Fibroblast of mammary gland (primary cell): Measurements from ENCODE around the gene DGKB.

Source experiments
- DNase-seq: peaks from one replicate; pipeline ENCODE4 v3.0.0-alpha.2; 2010; ENCODE audit warnings: low read depth
- H3K4me3 ChIP-seq: 2 replicates; pipeline ENCODE4 v1.5.1; 2011; ENCODE audit warnings: low read depth, mild to moderate bottlenecking, low read length, moderate library complexity; ENCODE audit not compliant: control insufficient read depth
- CTCF ChIP-seq: conservative IDR thresholded peaks from 2 replicates; pipeline ENCODE4 v1.5.1; 2011; ENCODE audit warnings: low read depth, low read length, inconsistent platforms; ENCODE audit not compliant: control insufficient read depth, insufficient read depth

Gene DGKB

DNA sequence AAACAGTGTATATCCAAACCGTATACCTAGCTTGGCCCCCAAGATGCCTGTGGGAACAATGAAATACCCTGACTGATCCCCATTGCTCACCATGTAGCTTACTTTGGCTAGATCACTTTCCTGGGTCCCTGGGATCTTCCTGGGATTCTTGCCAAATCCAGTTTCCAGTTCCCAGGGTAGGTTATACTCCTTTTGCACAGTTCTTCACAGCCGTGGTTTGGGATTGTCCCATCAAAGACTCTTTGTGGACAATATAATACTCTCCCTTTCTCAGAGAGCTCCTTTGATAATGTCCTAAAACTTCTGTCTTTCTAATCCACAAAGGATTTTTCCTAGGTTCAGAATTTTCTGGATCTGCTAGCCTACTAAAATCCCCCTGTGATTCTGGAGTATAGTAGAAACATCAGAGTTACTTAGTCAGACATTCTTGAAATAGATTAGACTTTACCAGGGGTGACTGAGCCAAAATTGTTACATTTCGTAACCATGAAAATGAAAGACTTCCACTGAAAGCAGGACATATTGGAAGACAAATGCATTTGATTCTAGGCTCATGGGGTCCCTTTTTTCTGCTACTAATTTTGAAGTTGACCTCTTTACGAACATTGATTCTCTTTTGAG is 524.8 kb downstream of the DGKB start:
- H3K4me3 ChIP-seq, result no peak overlapping the region
- DNase-seq, result peak; percentile 78
- no peak for TF ChIP-seq CTCF

DNA sequence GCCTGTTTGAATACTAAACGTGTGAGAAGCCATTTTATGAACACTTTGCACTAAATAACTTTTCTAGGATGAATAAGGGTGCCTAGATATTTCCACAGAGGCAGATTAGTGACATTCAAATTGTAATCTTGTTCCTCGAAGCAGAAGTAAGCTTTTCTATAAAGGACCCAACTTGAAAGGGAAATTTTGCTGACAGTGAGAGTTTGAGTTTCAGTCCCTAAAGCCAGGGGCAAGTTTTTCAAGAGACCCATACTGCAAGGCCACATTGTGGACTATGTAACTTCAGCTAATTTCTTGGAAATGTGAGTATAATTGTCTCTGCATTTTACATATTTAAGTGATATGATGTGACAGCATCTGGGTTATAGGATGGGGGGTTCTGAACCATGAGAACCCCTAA is 525.8 kb downstream of the DGKB start:
- DNase-seq, result no peak
- TF ChIP-seq CTCF, result no peak
- no peak overlapping the region for H3K4me3 ChIP-seq

- no peak for DNase-seq
- H3K4me3 ChIP-seq, result no peak overlapping the region
- no peak for TF ChIP-seq CTCF
Observed at GRCh38 chr7:14375998-14376397, 526.6 kb downstream of the DGKB start.

DNA sequence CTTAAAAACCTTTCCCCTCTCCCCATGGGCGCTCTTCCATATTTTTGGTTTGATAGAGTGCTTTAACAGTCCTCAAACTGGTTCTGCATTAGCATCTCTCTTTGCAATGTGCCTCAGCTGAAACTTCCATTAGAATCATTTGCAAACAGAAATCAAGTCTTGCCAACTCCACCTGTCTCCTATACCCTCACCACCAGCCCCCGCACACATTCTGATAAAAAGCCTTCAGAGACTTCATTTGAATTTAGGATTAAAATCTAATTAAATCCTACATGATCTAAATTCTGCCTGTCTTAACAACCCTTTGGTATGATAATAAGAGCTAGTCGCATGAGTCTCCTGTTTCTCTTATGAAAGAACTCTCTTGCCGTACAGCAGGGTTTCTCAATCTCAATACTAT is 528.2 kb downstream of the DGKB start:
- no peak overlapping the region for H3K4me3 ChIP-seq
- TF ChIP-seq CTCF, result no peak
- DNase-seq, result no peak

GRCh38 chr7:14368285-14368684 is 534.3 kb downstream of the DGKB start:
- no peak overlapping the region for H3K4me3 ChIP-seq
- no peak for TF ChIP-seq CTCF
- DNase-seq, result no peak

DNA sequence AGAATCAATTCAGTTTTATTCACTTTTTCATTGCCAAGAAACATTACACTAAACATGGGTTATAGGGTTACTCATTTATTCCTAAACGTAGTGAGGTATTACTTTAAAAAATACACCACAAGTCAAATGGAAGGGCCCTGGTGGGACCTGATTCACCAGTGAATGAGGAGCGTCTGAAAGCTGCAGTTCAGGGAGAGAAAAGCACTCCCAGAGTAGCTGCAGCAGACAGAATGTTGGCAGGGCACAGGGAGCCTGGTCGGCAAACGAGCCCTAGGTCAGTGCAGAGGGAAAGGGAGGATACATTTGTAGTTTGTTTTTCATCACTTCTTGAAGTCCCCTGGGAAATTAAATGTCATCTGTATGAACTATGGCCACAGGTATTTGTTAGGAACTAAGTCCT is 551.4 kb downstream of the DGKB start:
- no peak for DNase-seq
- no peak for TF ChIP-seq CTCF
- H3K4me3 ChIP-seq, result no peak overlapping the region
